GM20431 (cell line): ENCODE measurements around the gene PNPLA6.

Experiments
- in situ Hi-C: fragments of 300-500 bp; cut with MseI, MboI; formaldehyde crosslinking; loops from one replicate; pipeline ENCODE4 v1.15.0; 2020; ENCODE audit warnings: low sequenced_read_pairs; ENCODE audit not compliant: unreplicated experiment

PNPLA6 gene

DNA sequence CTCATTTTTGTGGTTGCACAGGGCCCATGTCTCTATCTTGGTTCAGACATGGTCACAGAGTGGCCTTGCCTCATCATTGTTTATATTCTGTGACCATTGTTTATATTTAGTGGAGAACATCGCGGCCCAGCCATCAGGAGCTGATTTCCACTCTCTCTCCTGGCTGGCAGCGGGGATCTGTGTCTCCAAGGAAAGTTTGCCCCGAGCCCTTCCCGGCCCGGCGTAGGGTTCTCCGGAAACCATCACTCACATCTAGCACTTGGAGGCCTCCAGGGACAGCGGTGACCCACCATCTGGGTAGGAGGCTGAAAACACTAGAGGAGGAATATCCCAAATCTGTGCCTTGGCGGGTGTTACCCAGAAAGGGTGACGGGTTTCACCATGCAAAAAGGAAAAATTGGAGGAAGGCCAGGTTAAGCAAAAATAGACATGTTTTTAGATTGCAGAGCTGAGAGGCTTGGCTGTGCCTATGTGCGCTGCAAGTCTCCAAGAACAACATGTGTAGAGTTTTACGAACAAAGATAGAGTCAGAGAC is 20.3 kb upstream of the PNPLA6 start:
- in situ Hi-C loops = no loop called here

DNA sequence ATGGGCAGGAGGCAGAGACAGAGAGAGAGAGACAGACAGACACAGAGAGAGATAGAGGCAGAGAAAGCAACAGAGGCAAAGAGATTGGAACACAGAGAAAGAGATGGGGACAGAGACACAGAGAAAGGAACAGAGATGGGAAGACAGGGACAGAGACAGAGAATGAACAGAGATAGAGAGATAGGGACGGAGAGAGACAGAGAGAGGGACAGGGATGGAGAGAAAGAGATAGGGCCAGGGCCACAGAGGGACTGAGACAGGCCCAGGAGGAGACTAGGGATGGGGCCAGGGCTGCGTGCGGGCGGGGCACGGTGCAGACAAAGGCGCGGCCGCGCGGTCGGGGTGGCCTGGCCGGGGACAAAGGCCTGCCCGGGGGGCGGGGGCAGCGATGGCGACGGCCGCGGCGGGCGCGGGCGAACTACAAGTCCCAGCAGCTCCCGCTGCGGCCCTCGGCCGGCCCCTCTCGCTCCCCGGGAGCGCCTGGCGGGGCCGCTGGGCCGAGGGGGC is 19.8 kb upstream of the PNPLA6 start, which contains the start of gene ZNF358:
Gene ZNF358 (plus strand): TSS at position 459 of the 507 bp plus-strand sequence. CDS start 3,140 bp downstream, outside the sequence.
- in situ Hi-C loops = no loop called here

DNA sequence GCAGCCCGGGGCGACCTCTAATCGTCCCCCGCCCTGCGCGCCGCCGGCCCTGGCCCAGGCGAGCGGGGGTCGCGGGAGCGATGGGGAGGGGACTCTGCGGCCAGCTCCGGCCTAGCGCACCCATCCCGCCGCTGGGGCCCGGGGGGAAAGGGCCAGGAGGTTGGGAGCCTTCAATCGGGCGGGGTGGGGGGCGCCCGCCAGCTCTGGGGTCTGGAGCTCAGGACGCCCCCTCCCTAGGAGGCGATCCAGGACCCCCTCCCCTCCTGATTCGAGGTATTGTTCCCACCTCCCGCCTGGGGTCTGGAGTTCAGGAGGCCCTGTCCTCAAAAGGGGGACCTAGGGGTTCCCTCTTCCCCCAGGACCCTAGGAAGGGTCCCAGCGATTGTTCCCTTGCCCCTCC is 19.2 kb upstream of the PNPLA6 start:
- in situ Hi-C loops = no loop called here

DNA sequence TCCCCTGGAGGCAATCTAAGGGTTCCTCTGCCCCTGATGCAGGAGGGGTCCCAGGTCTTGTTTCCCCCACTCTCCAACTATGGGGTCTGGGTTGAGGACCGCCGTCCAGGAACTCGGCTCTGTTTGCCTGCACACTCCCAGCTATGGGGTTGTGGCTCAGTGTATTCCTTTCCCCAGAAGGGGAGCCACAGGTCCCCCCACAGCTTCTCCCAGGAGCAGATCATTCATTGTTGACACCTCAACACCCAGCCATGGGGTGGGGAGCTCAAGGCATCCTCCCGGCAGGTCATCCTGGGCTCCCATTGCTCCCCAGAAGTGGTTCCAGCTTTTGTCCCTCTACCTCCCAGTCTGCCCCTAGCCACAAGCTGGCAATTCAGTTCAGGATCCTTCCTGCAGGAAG is 18.6 kb upstream of the PNPLA6 start:
- in situ Hi-C loops = no loop called here

DNA sequence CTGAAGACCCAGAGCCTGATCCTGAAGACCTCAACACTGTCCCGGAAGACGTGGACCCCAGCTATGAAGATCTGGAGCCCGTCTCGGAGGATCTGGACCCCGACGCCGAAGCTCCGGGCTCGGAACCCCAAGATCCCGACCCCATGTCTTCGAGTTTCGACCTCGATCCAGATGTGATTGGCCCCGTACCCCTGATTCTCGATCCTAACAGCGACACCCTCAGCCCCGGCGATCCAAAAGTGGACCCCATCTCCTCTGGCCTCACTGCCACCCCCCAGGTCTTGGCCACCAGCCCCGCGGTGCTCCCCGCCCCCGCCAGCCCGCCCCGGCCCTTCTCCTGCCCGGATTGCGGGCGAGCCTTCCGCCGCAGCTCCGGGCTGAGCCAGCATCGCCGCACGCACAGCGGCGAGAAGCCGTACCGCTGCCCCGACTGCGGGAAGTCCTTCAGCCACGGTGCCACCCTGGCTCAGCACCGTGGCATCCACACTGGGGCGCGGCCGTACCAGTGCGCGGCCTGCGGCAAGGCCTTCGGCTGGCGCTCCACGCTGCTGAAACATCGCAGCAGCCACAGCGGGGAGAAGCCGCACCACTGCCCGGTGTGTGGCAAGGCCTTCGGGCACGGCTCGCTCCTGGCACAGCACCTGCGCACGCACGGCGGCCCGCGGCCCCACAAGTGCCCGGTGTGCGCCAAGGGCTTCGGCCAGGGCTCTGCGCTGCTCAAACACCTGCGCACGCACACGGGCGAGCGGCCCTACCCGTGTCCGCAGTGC is 16.0 kb upstream of the PNPLA6 start:
- in situ Hi-C loops = no loop called here

DNA sequence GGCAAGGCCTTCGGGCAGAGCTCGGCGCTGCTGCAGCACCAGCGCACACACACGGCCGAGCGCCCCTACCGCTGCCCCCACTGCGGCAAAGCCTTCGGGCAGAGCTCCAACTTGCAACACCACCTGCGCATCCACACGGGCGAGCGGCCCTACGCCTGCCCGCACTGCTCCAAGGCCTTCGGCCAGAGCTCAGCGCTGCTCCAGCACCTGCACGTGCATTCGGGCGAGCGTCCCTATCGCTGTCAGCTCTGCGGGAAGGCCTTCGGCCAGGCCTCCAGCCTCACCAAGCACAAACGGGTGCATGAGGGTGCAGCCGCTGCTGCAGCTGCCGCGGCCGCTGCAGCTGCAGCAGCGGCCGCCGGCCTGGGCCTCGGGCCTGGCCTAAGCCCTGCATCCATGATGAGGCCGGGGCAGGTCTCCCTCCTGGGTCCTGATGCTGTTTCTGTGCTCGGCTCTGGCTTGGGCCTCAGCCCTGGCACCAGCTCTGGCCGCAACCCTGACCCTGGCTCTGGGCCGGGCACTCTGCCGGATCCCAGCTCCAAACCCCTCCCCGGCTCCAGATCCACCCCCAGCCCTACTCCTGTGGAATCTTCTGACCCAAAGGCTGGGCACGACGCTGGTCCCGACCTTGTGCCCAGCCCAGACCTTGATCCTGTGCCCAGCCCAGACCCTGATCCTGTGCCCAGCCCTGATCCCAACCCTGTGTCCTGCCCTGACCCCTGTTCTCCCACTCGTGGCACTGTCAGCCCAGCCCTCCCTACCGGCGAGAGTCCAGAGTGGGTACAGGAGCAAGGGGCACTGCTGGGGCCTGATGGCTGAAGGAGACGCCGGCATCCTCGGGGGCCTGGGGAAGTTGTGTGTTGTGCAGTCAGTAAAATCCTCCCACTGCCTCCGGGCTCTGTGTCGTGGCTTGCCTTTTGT is 15.1 kb upstream of the PNPLA6 start:
- in situ Hi-C loops = no loop called here

DNA sequence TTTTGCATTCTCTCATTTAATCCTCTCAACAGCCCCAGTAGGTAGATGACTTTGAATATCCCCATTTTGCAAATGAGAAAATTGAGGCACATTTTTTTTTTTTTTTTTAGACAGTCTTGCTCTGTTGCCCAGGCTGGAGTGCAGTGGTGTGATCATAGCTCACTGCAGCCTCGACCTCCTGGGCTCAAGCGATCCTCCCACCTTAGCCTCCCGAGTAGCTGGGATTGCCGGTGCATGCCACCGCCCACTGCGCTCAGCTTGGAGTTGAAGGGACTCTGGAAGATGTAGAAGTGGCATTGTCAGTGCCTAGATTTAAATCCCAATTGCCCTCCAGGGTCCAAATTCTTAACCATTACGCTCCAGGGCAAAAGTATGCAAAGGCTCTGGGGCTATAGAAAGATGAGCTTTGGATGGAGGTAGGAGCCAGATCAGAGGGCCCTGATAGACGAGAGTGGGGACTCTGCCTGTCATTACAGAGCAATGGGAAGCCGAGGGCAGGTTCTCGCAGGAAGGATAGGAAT is 13.9 kb upstream of the PNPLA6 start:
- in situ Hi-C loops = no loop called here

DNA sequence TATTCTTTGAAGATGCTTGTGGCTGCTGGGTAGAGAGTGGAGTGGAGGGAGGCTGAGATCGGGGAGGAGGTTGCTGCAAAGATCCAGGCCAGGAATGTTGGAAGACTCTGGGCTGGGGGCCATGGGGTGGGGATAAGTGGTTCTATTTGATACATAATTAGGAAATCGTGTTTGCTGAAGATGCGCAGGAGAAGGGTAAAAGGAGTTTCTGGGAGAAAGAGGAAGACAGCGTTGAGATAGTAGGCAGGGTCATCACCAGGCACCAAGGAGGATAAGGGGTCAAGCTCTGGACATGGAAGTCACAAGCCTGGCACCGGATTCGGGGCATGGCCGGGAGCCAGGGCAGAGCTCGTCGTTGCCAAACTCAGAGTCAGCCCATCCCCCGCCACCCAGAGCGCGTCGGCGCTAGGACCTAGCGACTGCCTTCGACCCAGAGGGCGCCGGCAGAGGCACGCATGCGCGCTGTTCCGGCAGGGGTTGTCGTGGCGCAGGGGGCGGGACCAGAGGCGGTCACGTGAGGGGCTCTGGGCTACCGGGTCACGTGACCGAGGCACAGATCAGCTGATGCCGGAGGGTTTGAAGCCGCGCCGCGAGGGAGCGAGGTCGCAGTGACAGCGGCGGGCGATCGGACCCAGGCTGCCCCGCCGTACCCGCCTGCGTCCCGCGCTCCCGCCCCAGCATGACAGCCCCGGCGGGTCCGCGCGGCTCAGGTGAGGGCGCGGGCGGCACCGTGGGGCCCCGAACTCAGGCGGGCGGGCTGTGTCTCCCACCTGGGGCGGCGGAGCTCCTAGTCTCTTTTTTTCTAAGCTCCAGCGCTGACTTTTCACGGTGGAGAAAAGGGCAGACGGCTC is 13.2 kb upstream of the PNPLA6 start, which contains the start of gene MCOLN1:
Gene MCOLN1 (plus strand): TSS at position 553 of the 851 bp plus-strand sequence. CDS start 127 bp downstream, at position 680.
- in situ Hi-C loops = no loop called here

DNA sequence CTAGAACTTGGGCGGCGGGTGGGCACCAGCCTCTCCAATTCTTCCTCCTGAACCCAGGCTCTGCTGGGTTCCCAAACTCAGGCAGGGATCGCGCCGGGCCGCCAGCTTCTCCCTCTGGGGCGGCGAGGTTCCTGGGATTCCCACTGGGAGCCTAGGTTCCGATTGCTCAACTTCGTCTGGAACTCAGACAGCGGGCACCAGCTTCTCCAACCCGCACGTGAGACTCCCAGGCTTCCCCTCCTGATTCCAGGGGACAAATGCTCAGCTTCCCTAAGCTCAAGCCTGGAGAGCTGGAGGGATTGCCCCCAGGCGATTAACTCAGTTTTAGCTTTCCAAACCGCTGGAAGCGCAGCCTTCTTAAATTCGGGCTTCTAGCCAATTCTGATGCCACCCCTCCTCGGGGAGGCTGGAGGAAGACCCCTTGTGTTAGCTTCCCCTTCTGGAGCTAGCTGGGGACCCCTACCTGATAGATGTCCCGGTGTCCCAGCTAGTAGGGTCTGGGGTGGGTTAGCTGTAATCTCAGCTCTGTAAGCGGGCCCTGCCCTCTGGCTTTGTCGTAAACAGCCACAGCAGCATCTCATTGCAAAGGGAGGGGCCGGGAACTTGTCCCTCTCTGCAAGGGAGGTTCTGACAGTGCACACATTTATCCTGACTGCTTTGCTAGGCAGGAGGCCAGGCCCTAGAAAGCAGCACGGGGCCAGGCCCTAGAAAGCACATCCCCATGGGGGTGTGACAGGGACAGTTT is 12.4 kb upstream of the PNPLA6 start:
- in situ Hi-C loops = no loop called here

DNA sequence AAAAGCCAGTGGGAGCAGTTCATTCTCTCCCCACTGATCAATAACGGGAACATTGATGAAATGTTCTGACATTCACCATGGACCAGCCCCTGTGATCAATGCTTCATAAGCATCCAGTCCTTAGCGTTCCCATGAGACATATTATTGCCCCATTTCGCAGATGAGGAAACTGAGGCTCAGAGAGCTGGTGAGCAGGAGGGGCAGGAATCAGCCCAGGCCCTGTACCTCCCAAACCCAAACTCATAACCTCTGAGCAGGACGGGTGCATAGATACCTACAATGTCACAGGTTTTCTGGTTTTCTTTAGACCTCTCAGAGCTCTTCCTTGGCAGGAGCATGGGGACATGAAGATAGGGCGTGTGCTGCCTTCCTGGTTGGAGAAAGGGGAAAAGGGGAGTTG is 11.0 kb upstream of the PNPLA6 start:
- in situ Hi-C loops = no loop called here

DNA sequence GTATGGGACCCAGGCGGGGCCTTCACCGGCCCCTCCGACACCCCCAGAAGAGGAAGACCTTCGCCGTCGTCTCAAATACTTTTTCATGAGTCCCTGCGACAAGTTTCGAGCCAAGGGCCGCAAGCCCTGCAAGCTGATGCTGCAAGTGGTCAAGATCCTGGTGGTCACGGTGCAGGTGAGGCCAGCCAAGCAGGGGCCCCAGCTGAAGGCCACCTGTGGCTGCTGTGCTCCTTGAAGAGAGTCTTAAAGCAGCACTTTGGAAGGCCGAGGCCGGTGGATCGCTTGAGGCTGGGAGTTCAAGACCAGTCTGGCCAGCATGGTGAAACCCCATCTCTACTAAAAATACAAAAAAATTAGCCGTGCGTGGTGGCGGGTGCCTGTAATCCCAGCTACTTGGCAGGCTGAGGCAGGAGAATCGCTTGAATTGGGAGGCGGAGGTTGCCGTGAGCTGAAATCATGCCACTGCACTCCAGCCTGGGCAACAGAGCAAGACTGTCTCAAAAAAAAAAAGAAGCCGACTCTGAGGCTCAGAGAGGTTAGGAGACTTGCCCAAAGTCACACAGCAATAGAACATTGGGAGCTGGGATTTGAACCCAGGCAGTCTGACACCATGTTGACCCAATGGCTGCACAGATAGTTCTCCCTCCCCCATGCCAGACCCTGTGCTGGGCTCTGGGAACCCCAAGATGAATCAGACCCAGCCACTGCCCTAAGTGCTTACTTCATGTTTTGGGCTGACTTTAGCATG is 10.4 kb upstream of the PNPLA6 start:
- in situ Hi-C loops = no loop called here

DNA sequence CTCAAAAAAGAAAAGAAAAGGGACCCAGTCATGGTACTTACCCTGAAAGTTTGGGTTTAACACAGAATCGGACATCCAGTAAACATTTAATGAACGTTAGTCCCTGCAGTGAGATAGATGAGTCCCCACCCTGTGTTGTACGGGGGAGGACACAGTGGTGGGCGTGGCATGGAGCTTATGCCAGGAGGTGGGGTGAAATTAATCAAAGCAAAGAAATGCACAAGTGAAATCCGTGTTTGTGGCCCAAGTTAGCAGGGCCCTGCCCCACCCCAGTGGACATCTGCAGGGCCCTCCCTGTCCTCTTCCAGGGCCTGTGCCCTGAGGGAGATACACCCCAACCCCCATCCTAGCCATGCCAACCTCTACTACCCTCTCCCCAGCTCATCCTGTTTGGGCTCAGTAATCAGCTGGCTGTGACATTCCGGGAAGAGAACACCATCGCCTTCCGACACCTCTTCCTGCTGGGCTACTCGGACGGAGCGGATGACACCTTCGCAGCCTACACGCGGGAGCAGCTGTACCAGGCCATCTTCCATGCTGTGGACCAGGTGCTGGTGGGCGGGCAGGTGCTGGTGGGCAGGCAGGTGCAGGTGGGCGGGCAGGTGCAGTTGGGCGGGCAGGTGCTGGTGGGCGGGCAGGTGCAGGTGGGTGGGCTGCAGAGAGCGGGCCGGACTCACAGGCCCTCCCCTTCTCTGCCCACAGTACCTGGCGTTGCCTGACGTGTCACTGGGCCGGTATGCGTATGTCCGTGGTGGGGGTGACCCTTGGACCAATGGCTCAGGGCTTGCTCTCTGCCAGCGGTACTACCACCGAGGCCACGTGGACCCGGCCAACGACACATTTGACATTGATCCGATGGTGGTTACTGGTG is 9.2 kb upstream of the PNPLA6 start:
- in situ Hi-C loops = no loop called here

DNA sequence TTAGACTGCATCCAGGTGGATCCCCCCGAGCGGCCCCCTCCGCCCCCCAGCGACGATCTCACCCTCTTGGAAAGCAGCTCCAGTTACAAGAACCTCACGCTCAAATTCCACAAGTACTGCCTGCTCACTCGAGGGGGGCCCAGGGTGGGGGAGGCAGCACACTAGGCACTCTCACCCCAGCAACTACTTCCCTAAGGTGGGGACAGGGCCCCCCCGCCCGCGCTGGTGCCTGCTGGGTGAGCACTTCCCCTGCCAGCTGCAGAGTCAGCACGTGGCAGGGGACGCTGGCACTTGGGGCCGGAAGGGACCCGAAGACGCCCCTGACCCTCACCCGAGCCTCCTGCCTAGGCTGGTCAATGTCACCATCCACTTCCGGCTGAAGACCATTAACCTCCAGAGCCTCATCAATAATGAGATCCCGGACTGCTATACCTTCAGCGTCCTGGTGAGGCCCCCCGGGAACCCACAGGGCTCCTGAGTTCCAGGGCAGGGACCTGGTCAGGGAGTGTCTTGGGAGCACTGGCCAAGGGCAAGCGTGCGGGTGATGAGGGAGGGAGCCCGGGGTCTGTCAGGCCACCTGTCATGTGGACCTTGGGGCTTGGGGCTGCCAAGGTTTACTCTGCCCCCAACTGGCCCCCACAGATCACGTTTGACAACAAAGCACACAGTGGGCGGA is 7.9 kb upstream of the PNPLA6 start:
- in situ Hi-C loops = no loop called here

DNA sequence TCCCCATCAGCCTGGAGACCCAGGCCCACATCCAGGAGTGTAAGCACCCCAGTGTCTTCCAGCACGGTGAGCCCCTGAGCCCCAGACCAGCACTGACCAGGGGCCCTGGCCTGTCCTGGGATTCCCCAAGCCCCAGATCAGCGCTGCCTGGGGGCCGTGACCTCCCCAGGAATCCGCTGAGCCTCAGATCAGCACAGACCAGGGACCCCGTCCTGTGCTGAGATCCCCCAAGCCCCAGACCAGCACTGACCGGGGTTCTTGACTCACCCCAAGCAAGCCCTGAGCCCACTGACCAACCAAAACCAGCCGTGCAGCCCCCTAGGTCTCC is 7.4 kb upstream of the PNPLA6 start:
- in situ Hi-C loops = no loop called here

DNA sequence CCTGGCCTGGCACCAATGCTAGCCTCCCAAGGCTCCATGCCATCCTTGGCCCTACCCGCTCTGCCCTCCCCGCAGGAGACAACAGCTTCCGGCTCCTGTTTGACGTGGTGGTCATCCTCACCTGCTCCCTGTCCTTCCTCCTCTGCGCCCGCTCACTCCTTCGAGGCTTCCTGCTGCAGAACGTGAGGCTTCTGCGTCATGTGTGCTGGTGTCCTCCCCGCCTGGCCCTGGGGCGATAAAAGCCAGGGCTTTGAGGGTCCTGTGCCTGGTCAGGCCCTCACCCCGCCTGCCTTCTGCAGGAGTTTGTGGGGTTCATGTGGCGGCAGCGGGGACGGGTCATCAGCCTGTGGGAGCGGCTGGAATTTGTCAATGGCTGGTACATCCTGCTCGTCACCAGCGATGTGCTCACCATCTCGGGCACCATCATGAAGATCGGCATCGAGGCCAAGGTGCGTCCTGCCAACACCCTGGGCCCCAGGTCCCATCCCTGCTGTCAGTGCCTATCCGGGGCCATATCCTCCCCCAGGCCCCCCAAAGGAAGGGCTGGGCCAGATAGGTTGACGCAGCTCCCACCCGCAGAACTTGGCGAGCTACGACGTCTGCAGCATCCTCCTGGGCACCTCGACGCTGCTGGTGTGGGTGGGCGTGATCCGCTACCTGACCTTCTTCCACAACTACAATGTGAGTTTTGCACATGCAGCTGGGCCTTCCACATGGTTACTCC is 6.8 kb upstream of the PNPLA6 start:
- in situ Hi-C loops = no loop called here

DNA sequence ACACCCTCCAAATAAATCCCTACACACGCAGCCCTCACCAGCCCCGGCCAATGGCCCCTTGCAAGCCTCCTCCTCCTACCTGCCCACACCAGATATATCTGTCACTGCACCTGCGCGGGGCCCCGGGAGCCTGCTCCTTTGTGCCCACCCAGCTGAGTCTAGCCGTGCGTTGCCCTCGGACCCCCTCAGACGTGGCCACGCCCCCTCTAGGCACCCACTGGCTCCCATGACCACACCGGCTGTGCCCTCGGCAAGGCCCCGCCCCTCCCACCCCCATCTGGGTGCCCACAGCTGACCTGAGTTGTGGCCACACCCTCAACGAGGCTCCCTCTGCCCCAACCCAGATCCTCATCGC is 6.3 kb upstream of the PNPLA6 start:
- in situ Hi-C loops = no loop called here
